ENCODE measurements around the gene ARL15. TPM values are rescaled to one million over a fixed set of nuclear protein-coding genes. Genes with fewer than 3 reads are reported as not detected.

The ARL15 gene
- total and polyA plus RNA-seq, 7 donors = 11.7 to 30.7 (median 16.6) TPM

DNA sequence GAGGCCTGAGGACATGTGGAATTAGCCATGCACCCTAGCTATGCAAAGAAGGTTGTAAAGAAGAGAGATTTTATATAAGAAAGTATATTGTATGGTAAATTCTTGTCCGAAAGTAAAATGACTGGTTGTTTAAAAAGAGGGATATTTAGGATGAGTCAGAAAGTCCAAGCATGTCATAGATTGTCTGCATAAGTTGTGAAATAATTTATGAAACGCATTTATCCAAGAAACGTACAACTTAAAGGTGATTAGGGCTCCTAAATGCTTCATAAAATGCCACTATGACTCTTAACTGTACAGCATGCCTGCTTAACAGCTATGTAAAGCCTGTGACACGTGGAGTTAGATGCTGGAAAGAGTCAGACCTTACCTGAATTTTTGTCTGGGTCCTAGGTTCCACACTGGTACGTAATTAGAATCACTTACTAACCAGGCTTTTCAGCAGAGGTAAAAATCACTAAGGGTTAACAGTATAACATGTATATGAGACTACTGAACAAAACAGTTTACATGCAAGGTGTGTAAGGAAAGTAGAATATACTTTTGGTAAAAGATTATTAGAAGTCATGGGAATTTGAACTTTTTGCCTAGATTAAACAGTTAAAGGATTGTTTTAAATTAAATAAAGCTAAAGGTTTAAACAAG lies 37.0 kb upstream of the ARL15 start:
- intact Hi-C loops (cut with DNase I) = no loop called here
- Histone ChIP-seq H3K4me1 (no peaks in the 10 kb centered on the region), H3K4me3 (no peak overlapping the region), H3K36me3 (no peaks in the 10 kb centered on the region), H3K27ac (no peak overlapping the region), H3K27me3 (no peaks in the 10 kb centered on the region), H3K9me3 (peaks cover 0 to 3% (median 0%) of the 10 kb centered on the region in 4 donors)
- 77 to 80% methylated on average over 5 of the region's 5 CpGs for WGBS, 2 donors
- no peak for DNase-seq
- TF ChIP-seq POLR2AphosphoS5 (IDR thresholded peaks at IDR 0.05) (no peak), CTCF (IDR thresholded peaks at IDR 0.05) (no peak), EP300 (IDR thresholded peaks at IDR 0.05) (no peak), POLR2A (IDR thresholded peaks at IDR 0.05) (no peak)

DNA sequence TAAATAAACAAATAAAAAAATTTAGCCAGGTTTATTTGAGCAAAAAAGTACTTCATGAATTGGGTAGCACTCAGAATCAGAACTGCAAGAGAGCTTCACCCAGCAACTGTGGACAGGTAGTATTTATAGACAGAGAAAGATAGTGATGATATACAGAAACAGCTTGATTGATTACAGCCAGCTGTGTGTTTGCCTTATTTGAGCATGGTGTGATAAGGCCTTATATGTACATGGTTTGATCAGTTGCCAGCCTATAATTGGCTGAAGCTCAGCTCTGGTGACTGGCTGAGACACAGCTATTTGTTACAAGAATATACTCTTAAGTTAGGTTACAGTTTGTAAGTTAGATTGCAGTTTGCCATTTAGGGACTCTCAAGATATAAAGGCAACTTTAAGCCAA lies 34.3 kb upstream of the ARL15 start:
- TF ChIP-seq POLR2A (IDR thresholded peaks at IDR 0.05) (no peak), POLR2AphosphoS5 (IDR thresholded peaks at IDR 0.05) (no peak), CTCF (IDR thresholded peaks at IDR 0.05) (no peak), EP300 (IDR thresholded peaks at IDR 0.05) (no peak)
- no peak overlapping the region for H3K4me3 ChIP-seq
- no peaks in the 10 kb centered on the region for H3K27me3 ChIP-seq
- no peak overlapping the region for H3K27ac ChIP-seq
- DNase-seq = no peak
- intact Hi-C loops (cut with DNase I) = no loop called here
- H3K9me3 ChIP-seq = peaks cover 0 to 3% (median 0%) of the 10 kb centered on the region in 4 donors
- no peaks in the 10 kb centered on the region for H3K36me3 ChIP-seq
- H3K4me1 ChIP-seq = no peaks in the 10 kb centered on the region

GRCh38 chr5:54341971-54342370 lies 31.6 kb upstream of the ARL15 start:
- Histone ChIP-seq H3K4me3 (no peak overlapping the region), H3K9me3 (no peaks in the 10 kb centered on the region), H3K36me3 (no peaks in the 10 kb centered on the region), H3K27me3 (no peaks in the 10 kb centered on the region), H3K27ac (no peak overlapping the region), H3K4me1 (no peaks in the 10 kb centered on the region)
- 94 to 96% methylated on average over 2 of the region's 2 CpGs for WGBS, 2 donors
- intact Hi-C loops (cut with DNase I) = no loop called here
- TF ChIP-seq POLR2AphosphoS5 (IDR thresholded peaks at IDR 0.05) = no peak
- TF ChIP-seq EP300 (IDR thresholded peaks at IDR 0.05) = no peak
- no peak for TF ChIP-seq CTCF (IDR thresholded peaks at IDR 0.05)
- TF ChIP-seq POLR2A (IDR thresholded peaks at IDR 0.05) = no peak
- no peak for DNase-seq

DNA sequence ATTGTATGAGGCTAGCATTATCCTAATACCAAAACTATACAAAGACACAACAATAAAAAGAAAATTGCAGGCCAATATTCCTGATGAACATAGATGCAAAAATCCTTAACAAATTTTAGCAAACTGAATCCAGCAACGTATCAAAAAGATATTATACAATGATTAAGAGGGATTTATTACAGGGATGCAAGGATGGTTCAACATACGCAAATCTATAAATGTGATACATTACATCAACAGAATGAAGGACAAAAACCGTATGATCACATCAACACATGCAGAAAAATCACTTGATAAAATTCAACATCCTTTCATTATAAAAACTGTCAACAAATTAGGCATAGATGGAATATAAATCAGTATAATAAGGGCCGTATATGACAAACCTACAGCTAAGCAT lies 27.1 kb upstream of the ARL15 start:
- no peaks in the 10 kb centered on the region for H3K36me3 ChIP-seq
- no peaks in the 10 kb centered on the region for H3K27me3 ChIP-seq
- no peaks in the 10 kb centered on the region for H3K4me1 ChIP-seq
- intact Hi-C loops (cut with DNase I) = no loop called here
- no peak overlapping the region for H3K4me3 ChIP-seq
- no peak overlapping the region for H3K27ac ChIP-seq
- WGBS, 2 donors = 67 to 78% methylated on average over 4 of the region's 4 CpGs
- DNase-seq = no peak
- TF ChIP-seq EP300 (IDR thresholded peaks at IDR 0.05) = no peak
- no peak for TF ChIP-seq POLR2AphosphoS5 (IDR thresholded peaks at IDR 0.05)
- no peak for TF ChIP-seq POLR2A (IDR thresholded peaks at IDR 0.05)
- no peak for TF ChIP-seq CTCF (IDR thresholded peaks at IDR 0.05)
- no peaks in the 10 kb centered on the region for H3K9me3 ChIP-seq

GRCh38 chr5:54332720-54333119 lies 22.3 kb upstream of the ARL15 start:
- no peak overlapping the region for H3K27ac ChIP-seq
- TF ChIP-seq EP300 (IDR thresholded peaks at IDR 0.05) (no peak), CTCF (IDR thresholded peaks at IDR 0.05) (no peak), POLR2AphosphoS5 (IDR thresholded peaks at IDR 0.05) (no peak), POLR2A (IDR thresholded peaks at IDR 0.05) (no peak)
- H3K27me3 ChIP-seq = no peaks in the 10 kb centered on the region
- DNase-seq = no peak
- H3K9me3 ChIP-seq = no peaks in the 10 kb centered on the region
- 59 to 73% methylated on average over 1 of the region's 1 CpG for WGBS, 2 donors
- intact Hi-C loops (cut with DNase I) = no loop called here
- no peaks in the 10 kb centered on the region for H3K36me3 ChIP-seq
- H3K4me1 ChIP-seq = no peaks in the 10 kb centered on the region
- H3K4me3 ChIP-seq = no peak overlapping the region

All from sigmoid colon (tissue), 7 donors.